HG02970 (cell line): ENCODE data around the gene ADAMTS17.

Source experiments
- ATAC-seq: cut with Tn5 transposase; IDR thresholded peaks from one replicate; pipeline ENCODE4 v1.9.1; 2021; ENCODE audit warnings: mild to moderate bottlenecking, moderate library complexity, moderate number of reproducible peaks; ENCODE audit not compliant: unreplicated experiment, low FRiP score

Gene ADAMTS17

GRCh38 chr15:100234158-100235029 is 107.4 kb downstream of the ADAMTS17 start:
- ATAC-seq, result no peak

GRCh38 chr15:100230784-100231183 is 111.0 kb downstream of the ADAMTS17 start:
- ATAC-seq, result no peak

- ATAC-seq, result no peak
Measured at GRCh38 chr15:100229181-100230163, 112.3 kb downstream of the ADAMTS17 start.

DNA sequence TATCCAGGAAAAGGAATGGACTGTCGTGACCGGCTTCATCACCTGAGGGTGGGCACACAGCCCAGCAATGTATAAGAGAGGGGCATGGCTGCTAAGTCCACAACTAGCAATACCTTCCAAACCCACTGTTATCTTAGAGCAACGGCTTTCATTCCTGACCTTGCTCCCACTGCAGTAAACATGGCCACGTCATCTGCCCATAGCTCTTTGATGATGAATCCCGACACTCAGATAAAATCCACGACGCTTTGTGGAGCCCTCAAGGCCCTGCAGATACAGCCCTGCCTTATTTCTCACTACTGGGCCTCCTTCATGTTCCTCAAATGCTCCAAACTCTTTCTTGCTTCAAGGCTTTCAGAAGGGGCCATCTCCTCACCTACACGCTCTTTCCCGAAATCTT is 114.0 kb downstream of the ADAMTS17 start:
- no peak for ATAC-seq

DNA sequence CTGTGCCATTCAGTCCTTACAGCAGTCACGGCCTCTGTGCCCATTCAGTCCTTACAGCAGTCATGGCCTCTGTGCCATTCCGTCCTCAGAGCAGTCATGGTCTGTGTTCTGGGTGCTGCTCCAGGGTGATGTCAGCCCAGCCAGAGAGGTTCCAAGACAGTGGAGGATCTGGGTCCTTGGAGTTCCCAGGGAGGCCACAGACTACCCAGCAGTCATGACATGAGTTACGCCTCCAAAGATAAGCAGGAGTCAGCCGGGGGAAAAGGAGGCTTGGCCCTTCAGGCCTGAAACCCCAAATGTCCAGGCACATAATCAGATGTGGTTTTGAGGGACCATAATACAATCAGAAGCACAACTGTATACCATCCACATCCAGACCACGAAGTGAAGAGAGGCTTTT is 115.7 kb downstream of the ADAMTS17 start:
- no peak for ATAC-seq

GRCh38 chr15:100224206-100225185 is 117.3 kb downstream of the ADAMTS17 start:
- ATAC-seq, result no peak

DNA sequence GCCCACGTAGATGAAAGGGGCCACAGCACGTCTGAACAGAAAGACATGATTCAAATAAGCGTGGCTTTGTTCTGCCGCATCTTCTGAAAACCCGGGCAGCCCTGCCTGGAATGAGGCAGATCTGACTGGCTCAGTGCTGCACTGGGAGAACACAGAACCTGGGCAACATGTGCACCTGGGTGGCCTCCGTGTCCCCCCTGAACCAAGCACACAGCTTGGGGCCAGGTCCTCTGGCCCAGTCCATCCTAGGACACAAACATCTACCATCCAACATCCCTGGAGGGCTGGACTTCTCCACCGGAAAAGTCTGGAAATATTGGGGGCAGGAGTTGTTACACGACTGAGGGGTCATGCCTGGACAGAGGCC is 119.4 kb downstream of the ADAMTS17 start:
- no peak for ATAC-seq

GRCh38 chr15:100221471-100222348 is 120.1 kb downstream of the ADAMTS17 start:
- no peak for ATAC-seq

GRCh38 chr15:100220058-100220768 is 121.6 kb downstream of the ADAMTS17 start:
- ATAC-seq, result no peak

DNA sequence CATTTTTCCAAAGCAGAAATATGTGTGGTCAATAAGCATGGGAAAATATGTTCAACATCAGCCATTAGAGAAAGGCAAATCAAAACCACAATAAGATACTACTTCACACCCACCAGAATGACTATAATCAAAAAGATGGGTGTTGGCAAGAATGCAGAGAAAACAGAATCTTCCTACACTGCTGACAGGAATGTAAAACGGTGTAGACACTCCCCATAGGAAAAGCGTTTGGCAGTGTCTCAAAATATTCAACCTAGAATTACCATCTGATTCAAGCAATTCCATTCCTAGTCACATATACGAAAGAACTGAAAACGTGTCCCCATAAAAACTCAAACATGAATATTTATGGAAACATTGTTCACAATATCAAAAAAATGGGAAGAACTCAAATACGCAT is 123.3 kb downstream of the ADAMTS17 start:
- ATAC-seq, result no peak

GRCh38 chr15:100216182-100216581 is 125.6 kb downstream of the ADAMTS17 start:
- no peak for ATAC-seq

DNA sequence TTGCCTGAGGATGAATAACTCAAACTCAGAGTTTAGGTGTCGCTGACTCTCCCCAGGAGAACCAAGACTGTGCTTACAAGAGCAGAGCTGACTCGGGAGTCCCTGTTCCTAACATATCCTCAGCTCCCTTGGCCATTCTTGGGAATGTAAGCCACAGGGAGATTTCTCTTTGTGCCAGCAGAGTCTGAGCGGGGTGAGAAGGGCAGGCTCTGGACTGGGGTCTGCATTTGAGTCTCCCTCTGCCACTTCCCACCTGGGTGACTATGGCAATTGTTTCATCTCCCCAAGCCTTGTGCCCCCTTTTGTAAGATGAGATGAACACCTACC is 126.0 kb downstream of the ADAMTS17 start:
- no peak for ATAC-seq

DNA sequence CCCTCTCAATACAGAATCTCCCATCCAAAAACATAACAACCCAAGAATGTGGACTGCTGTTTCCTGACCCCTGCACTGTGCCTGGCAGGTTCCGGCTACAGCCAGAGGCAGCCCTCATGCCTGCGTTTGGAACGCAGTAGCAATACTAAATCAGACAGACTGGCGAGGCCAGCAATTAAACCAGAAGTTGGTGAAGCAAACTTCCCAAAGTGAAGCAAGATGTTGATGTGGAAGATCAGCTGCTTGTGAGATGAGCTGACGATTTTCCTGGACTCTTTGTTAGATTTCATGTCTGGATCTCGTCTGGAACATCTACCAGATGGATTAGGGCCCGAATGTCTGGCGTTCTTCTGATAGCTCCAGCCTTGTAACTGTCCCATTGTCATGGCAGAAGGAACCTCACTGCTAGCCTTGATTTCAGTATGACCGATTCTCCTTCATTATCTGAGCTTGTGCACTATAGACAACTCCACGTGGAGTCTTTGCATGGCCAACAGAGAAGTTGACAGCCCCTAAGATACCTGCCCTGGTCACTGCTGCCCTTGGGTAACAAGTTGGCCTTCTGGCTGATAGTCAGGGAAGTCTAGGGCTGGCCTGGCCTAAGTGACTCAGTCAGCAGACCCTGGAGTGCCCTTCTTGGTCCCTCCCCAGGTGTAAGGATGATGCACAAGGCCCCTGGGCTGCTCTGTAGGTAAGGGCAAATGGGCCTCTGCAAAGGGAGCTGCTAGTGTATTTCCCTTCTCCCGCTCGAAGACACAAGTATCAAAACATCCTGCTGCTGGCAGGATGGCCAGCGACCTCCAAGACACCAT is 126.5 kb downstream of the ADAMTS17 start:
- no peak for ATAC-seq

GRCh38 chr15:100211855-100212850 is 129.6 kb downstream of the ADAMTS17 start:
- no peak for ATAC-seq

DNA sequence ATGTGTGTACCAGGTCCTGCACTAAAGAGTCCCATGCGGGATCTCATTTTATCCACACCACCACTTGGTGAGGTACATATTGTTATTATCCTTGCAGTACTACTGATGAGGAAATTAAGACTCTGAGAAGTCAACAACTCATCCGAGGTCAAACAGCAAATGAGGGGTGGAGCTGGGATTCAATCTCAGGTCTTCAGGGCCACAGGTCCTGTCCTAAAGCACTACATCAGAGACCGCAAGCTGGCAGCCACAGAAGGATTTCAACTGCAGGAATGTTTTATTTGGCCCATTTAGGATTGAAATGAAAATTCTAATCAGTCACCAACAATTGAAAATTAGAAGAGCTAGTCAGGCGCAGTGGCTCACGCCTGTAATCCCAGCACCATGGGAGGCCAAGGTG is 131.4 kb downstream of the ADAMTS17 start:
- no peak for ATAC-seq

DNA sequence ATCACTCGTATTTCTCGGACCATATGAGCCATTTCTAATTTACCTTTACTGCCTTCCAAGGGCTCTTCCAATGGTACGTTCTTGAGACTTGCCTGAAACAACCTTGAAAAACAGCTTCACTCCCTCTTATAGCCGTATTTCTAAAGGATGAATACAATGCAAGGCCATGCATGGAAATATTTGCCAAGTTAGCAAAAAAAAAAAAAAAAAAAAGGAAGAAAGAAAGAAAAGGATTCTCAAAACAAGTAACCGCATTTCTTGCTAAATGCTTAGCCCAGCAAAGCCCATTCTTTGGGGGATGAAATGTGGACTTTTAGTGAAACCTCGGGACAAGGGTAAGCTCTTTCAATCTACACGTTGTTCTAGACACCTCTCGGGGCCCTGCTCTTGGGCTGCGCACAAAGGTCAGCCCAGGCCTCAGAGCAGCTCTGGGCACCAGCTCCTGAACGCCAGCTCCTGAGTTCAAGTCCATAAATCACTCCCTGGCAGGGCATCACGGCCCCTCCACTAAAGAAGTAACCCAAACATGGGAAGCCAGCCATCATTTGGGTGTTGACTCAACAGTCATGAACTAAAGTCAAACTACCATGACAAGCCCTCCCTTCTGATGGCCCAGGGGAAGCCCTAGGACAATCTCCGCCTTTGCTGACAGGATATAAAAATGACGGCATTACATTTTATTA is 132.7 kb downstream of the ADAMTS17 start:
- ATAC-seq, result no peak
